K562 (cell line): Measurements from ENCODE around the gene BLOC1S4. TPM values are rescaled to one million over a fixed set of nuclear protein-coding genes. Genes with fewer than 3 reads are reported as not detected.

Experiments
- DPF2 ChIP-seq: fragments of 450-650 bp; IDR thresholded peaks from 2 replicates; pipeline ENCODE4 v1.6.1; 2016
- EHMT2 ChIP-seq: fragments of 450-650 bp; IDR thresholded peaks from 2 replicates; pipeline ENCODE4 v1.6.1; 2018; ENCODE audit warnings: antibody characterized with exemption
- ELK1 ChIP-seq: sonication (generic); formaldehyde crosslinking; IDR thresholded peaks from 2 replicates; pipeline ENCODE4 v1.8.1; 2022; ENCODE audit warnings: missing genetic modification reagents
- FOXO4 ChIP-seq: fragments of 450-650 bp; formaldehyde crosslinking; IDR thresholded peaks from 2 replicates; pipeline ENCODE4 v1.4.0; 2020; ENCODE audit warnings: mild to moderate bottlenecking, moderate library complexity
- LEF1 ChIP-seq: fragments of 450-650 bp; IDR thresholded peaks from 2 replicates; pipeline ENCODE4 v1.6.1; 2016; ENCODE audit warnings: mild to moderate bottlenecking
- MITF ChIP-seq: IDR thresholded peaks from 2 replicates; pipeline ENCODE4 v1.6.1; 2014; ENCODE audit warnings: antibody characterized with exemption
- PBX2 ChIP-seq, 2 experiments: IDR thresholded peaks in 1 of 2; conservative IDR thresholded peaks in 1 of 2; 2 replicates each; pipeline ENCODE4 v1.6.1; 2016; ENCODE audit warnings: low read depth in 2 of 2, mild to moderate bottlenecking in 1 of 2, missing compliant biosample characterization in 1 of 2, missing genetic modification characterization in 1 of 2, moderate library complexity in 1 of 2
- PCBP1 ChIP-seq: fragments of 200-400 bp; formaldehyde crosslinking; IDR thresholded peaks from 2 replicates; pipeline ENCODE4 v1.6.1; 2018; ENCODE audit warnings: mild to moderate bottlenecking, low read depth, low read length; ENCODE audit not compliant: poor library complexity, severe bottlenecking
- RB1 ChIP-seq: fragments of 450-650 bp; IDR thresholded peaks from 2 replicates; pipeline ENCODE4 v1.6.1; 2017; ENCODE audit warnings: low read depth, mild to moderate bottlenecking
- SRSF9 ChIP-seq: fragments of 200-400 bp; formaldehyde crosslinking; IDR thresholded peaks from 2 replicates; pipeline ENCODE4 v1.6.1; 2017; ENCODE audit warnings: low read depth, low read length, borderline replicate concordance
- TAF1 ChIP-seq: IDR thresholded peaks from 2 replicates; pipeline ENCODE4 v1.6.1; 2011; ENCODE audit warnings: mild to moderate bottlenecking, low read length, moderate library complexity; ENCODE audit not compliant: insufficient read depth, control insufficient read depth, severe bottlenecking; ENCODE audit errors: extremely low read depth
- TSC22D4 ChIP-seq: fragments of 450-650 bp; IDR thresholded peaks from 2 replicates; pipeline ENCODE4 v1.6.1; 2016; ENCODE audit warnings: missing genetic modification characterization, missing biosample characterization, control low read depth
- ZBTB11 ChIP-seq, 3 experiments: fragments of 200-800 bp in 1 of 3; fragments of 250-450 bp in 1 of 3; fragments of 450-650 bp in 1 of 3; sonication (Bioruptor Pico) in 1 of 3; sonication (Bioruptor generic) in 1 of 3; formaldehyde crosslinking in 1 of 3; IDR thresholded peaks; 2 replicates each; pipeline versions ENCODE4 v1.6.1 to v1.8.0; 2016 to 2022; ENCODE audit warnings: mild to moderate bottlenecking in 2 of 3, missing genetic modification characterization in 2 of 3, missing compliant biosample characterization in 1 of 3, moderate library complexity in 1 of 3
- ZKSCAN3 ChIP-seq: fragments of 250-450 bp; sonication (Bioruptor Pico); IDR thresholded peaks from 2 replicates; pipeline ENCODE4 v1.4.0; 2020
- ZNF76 ChIP-seq: fragments of 250-450 bp; sonication (Bioruptor Pico); IDR thresholded peaks from 2 replicates; pipeline ENCODE4 v1.4.0; 2020; ENCODE audit warnings: mild to moderate bottlenecking, moderate library complexity, borderline replicate concordance
- polyA plus RNA-seq, 8 experiments: library from polyadenylated mRNA; depleted of rRNA in 4 of 8; stranded (reverse) in 5 of 8; unstranded in 3 of 8; fragments of >200 nt; fragmentation: Nextera tagmentation in 2 of 8; fragmentation: Illumina TruSeq in 1 of 8; extraction: Ambion mirVana in 2 of 8; extraction: Trizol in 1 of 8; gene quantifications; 2 replicates each; pipeline versions ENCODE4 v1.2.1 to v1.2.3, GENCODE V29; 2011 to 2014; ENCODE audit warnings: inconsistent platforms in 1 of 8, missing spikeins in 1 of 8
- total RNA-seq, 7 experiments: library from RNA; depleted of rRNA in 6 of 7; stranded (reverse); fragments of >200 nt in 6 of 7; fragmentation: Illumina TruSeq in 2 of 7; extraction: Trizol in 2 of 7; gene quantifications; 2 replicates each; pipeline versions ENCODE4 v1.2.1 to v1.2.3, GENCODE V29; 2011 to 2021; ENCODE audit warnings: low replicate concordance in 1 of 7

BLOC1S4 gene
- total and polyA plus RNA-seq, 9 of the 15 experiments (the other 6 are each of a cell fraction or from before 2014, with no cell fraction given): 3.1 to 31.6 (median 11.2) TPM

GRCh38 chr4:6674500-6675149 lies 41.3 kb upstream of the BLOC1S4 start (continued):
- TF ChIP-seq ZBTB11 (CRISPR knock-in tag; IDR thresholded peaks at IDR 0.05): no peak; a peak in 2 of 6 replicates
- peak; percentile 74 for TF ChIP-seq DPF2
- TF ChIP-seq MITF: no peak
- TF ChIP-seq RB1: no peak
- no peak for TF ChIP-seq PBX2 (CRISPR knock-in tag; IDR thresholded peaks at IDR 0.05; ENCODE audit: low read depth)
- peak; percentile 83 for TF ChIP-seq PBX2 (tag; conservative IDR thresholded peaks at IDR 0.05; ENCODE audit: low read depth)
- TF ChIP-seq ELK1 (CRISPR knock-in tag): no peak
- TF ChIP-seq EHMT2: no peak
- TF ChIP-seq FOXO4 (CRISPR knock-in tag): no peak
- TF ChIP-seq ZNF76: no peak
- TF ChIP-seq SRSF9: no peak
- peak; percentile 45; the same call in 1 of the 2 replicates for TF ChIP-seq LEF1
- no peak for TF ChIP-seq PCBP1
- TF ChIP-seq ZKSCAN3: no peak
- TF ChIP-seq TSC22D4 (tag): no peak
- TF ChIP-seq TAF1: peak; percentile 34
